GM23248 (cell line): ENCODE data around the gene ARL3. TPM values are rescaled to one million over a fixed set of nuclear protein-coding genes. Genes with fewer than 3 reads are reported as not detected.
A peak's percentile ranks its signal among the peaks of the same experiment; 100 is the strongest.

Experiments used
- DNase-seq: peaks from one replicate; pipeline ENCODE4 v3.0.0-alpha.2; 2015
- H2AFZ ChIP-seq: fragments of 200-600 bp; sonication (generic); 2 replicates; pipeline ENCODE4 v1.6.1; 2016; ENCODE audit warnings: antibody characterized with exemption
- H3F3A ChIP-seq: fragments of 200-600 bp; sonication (generic); 2 replicates; pipeline ENCODE4 v1.6.1; 2016; ENCODE audit warnings: mild to moderate bottlenecking, antibody characterized with exemption, mixed run types; ENCODE audit not compliant: insufficient read depth
- H3K27ac ChIP-seq: fragments of 200-600 bp; sonication (generic); 2 replicates; pipeline ENCODE4 v1.5.1; 2016; ENCODE audit warnings: mild to moderate bottlenecking
- H3K27me3 ChIP-seq: fragments of 200-600 bp; sonication (generic); replicated peaks from 2 replicates; pipeline ENCODE4 v1.6.1; 2016; ENCODE audit warnings: mild to moderate bottlenecking; ENCODE audit not compliant: insufficient read depth
- H3K36me3 ChIP-seq: fragments of 200-600 bp; sonication (generic); 2 replicates; pipeline ENCODE4 v1.6.1; 2016; ENCODE audit warnings: low read depth, mild to moderate bottlenecking
- H3K4me1 ChIP-seq: fragments of 200-600 bp; sonication (generic); 2 replicates; pipeline ENCODE4 v1.6.1; 2016; ENCODE audit warnings: mild to moderate bottlenecking; ENCODE audit not compliant: insufficient read depth
- H3K4me2 ChIP-seq: fragments of 200-600 bp; sonication (generic); one replicate; pipeline ENCODE4 v1.6.1; 2016; ENCODE audit warnings: mild to moderate bottlenecking; ENCODE audit not compliant: unreplicated experiment
- H3K4me3 ChIP-seq: fragments of 200-600 bp; sonication (generic); 2 replicates; pipeline ENCODE4 v1.5.1; 2016; ENCODE audit warnings: mild to moderate bottlenecking
- H3K79me2 ChIP-seq: fragments of 200-600 bp; sonication (generic); 2 replicates; pipeline ENCODE4 v1.6.1; 2016; ENCODE audit warnings: mild to moderate bottlenecking; ENCODE audit not compliant: insufficient read depth
- H3K9ac ChIP-seq: fragments of 200-600 bp; sonication (generic); 2 replicates; pipeline ENCODE4 v1.6.1; 2016; ENCODE audit warnings: mild to moderate bottlenecking
- H3K9me2 ChIP-seq: fragments of 200-600 bp; sonication (generic); 2 replicates; pipeline ENCODE4 v1.6.1; 2016; ENCODE audit warnings: mixed run types, mild to moderate bottlenecking, moderate library complexity; ENCODE audit not compliant: insufficient read depth
- H3K9me3 ChIP-seq: fragments of 200-600 bp; sonication (generic); one replicate; pipeline ENCODE4 v1.6.1; 2017; ENCODE audit warnings: low read depth
- H4K20me1 ChIP-seq: fragments of 200-600 bp; sonication (generic); 2 replicates; pipeline ENCODE4 v1.6.0; 2016; ENCODE audit not compliant: insufficient read depth
- EZH2 ChIP-seq: fragments of 200-600 bp; sonication (generic); IDR thresholded peaks from 2 replicates; pipeline ENCODE4 v1.6.1; 2018; ENCODE audit warnings: antibody characterized with exemption, mild to moderate bottlenecking; ENCODE audit not compliant: insufficient read depth, poor library complexity, severe bottlenecking
- EZH2phosphoT487 ChIP-seq: fragments of 200-600 bp; sonication (generic); IDR thresholded peaks from 2 replicates; pipeline ENCODE4 v1.6.1; 2018; ENCODE audit warnings: antibody characterized with exemption, moderate library complexity, mild to moderate bottlenecking, low read depth; ENCODE audit not compliant: insufficient read depth
- WGBS, 2 experiments: methylation state at CpG; one replicate each; pipeline ENCODE4 v1.1.6; 2015 to 2017; ENCODE audit warnings: low lambda C conversion rate in 2 of 2, low coverage in 1 of 2; ENCODE audit errors: missing lambda C conversion rate in 2 of 2; 5-methylcytosine and 5-hydroxymethylcytosine counted together
- in situ Hi-C: fragments of 300-500 bp; cut with MboI; formaldehyde crosslinking; loops from 2 replicates; pipeline ENCODE4 v1.15.0; 2020
- polyA plus RNA-seq: library from polyadenylated mRNA; unstranded; fragments of >200 nt; fragmentation: Nextera tagmentation; extraction: Ambion mirVana; gene quantifications from 2 replicates; pipeline ENCODE4 v1.2.1, GENCODE V29; 2016
- total RNA-seq: library from RNA; depleted of rRNA; stranded (reverse); fragments of >200 nt; shearing (Covaris generic); gene quantifications from 2 replicates; pipeline ENCODE4 v1.2.3, GENCODE V29; 2014

Gene ARL3
- total and polyA plus RNA-seq, 2 experiments from 2014 or later, result 3.8 to 24.1 TPM

DNA sequence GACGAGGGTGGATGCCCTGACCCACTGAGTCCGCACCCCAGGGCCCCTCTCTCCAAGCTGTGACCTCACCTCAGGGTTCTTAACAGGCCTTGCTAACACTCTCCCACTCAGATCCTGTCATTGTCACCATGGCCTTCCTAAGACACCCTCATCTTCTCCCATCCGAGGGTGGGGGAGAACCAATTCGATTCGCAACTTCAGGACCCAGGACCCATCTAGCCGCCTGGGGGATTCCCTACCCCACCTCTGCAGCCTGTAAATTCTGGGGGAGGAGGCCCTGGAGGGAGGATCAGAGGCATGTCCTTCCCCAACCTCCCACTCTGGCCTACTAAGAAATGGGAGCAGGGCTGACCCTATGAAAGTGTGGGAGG lies 52.6 kb downstream of the ARL3 start:
- WGBS, 2 experiments, result 37 to 44% methylated on average over 5 to 6 of the region's 6 CpGs
- H3K4me3 ChIP-seq, result no peak overlapping the region
- TF ChIP-seq EZH2phosphoT487 (no peak), EZH2 (no peak)
- no peaks in the 10 kb centered on the region for H4K20me1 ChIP-seq
- H3K4me1 ChIP-seq, result peaks cover 10% of the 10 kb centered on the region; the same call in 1 of the 2 replicates
- H3K9me3 ChIP-seq, result no peaks in the 10 kb centered on the region
- H3K36me3 ChIP-seq, result peaks cover 4% of the 10 kb centered on the region; the same call in 1 of the 2 replicates
- H3K9ac ChIP-seq, result no peak overlapping the region
- in situ Hi-C loops, result no loop called here
- H3F3A ChIP-seq, result no peaks in the 10 kb centered on the region
- DNase-seq, result peak; percentile 14
- no peaks in the 10 kb centered on the region for H3K27me3 ChIP-seq
- H3K4me2 ChIP-seq, result no peak overlapping the region
- peaks cover 9% of the 10 kb centered on the region; the same call in 1 of the 2 replicates for H3K79me2 ChIP-seq
- no peak overlapping the region for H3K27ac ChIP-seq
- no peaks in the 10 kb centered on the region for H3K9me2 ChIP-seq
- H2AFZ ChIP-seq, result no peak overlapping the region

DNA sequence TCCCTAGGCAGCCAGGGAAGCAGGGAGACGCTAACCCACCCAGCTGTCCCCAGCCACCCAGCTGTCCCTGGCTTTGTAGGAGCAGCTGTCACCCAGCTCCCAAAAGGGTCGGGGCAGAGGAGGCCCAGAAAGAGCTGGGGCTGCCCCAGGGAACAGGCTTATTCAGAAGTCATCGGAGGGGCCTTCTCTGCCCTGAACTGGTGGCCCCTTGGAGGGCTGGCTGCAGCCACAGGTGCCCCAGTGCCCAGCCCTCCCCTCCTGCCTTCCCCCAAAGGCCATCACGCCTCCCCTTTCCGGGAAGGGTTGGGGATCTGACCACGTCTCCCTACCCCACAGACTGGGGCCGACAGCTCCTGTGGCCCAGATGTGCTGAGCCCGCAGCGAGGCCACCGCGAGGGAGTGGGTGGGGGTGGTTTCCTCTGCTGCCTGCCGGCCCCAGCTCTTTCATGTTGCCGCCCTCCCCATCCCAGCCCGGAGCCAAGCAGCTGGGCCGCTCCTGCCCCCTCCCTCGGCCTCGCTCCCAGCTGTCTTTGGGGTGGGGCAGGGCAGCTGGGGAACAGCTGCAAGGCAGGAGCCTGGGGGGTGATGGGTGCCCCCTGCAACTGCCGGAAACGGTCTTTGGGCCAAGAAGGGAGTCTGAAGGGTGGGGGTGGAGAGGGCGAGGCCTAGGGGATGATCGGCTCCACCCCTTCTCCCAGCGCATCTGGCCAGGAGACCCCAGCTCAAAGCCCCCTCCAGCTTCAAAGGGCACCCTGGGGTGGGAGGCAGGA lies 53.1 kb downstream of the ARL3 start:
- in situ Hi-C loops, result no loop called here
- no peak overlapping the region for H3K4me2 ChIP-seq

DNA sequence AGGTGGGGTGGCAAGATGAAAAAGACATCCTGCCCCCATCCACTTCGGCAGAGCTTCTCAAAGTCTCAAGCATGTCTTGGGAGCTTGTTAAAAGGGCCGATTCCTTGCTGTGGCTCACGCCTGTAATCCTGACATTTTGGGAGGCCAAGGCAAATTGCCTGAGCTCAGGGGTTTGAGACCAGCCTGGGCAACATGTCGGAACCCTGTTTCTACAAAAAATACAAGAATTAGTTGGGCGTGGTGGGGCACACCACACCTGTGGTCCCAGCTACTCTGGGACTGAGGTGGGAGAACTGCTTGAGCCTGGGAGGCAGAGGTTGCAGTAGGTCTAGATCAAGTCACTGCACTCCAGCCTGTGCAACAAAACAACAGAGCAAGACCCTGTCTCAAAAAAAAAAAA lies 55.4 kb downstream of the ARL3 start:
- H3K27me3 ChIP-seq, result no peaks in the 10 kb centered on the region
- peaks cover 10% of the 10 kb centered on the region; the same call in 1 of the 2 replicates for H3K4me1 ChIP-seq
- no peak overlapping the region for H3K27ac ChIP-seq
- H3K4me3 ChIP-seq, result no peak overlapping the region
- H3K9ac ChIP-seq, result no peak overlapping the region
- no peak for DNase-seq
- TF ChIP-seq EZH2phosphoT487, result no peak
- no peak for TF ChIP-seq EZH2
- no peaks in the 10 kb centered on the region for H3F3A ChIP-seq
- in situ Hi-C loops, result no loop called here
- H3K4me2 ChIP-seq, result no peak overlapping the region
- no peaks in the 10 kb centered on the region for H3K9me2 ChIP-seq
- peaks cover 15% of the 10 kb centered on the region for H3K36me3 ChIP-seq
- 0 out of 2 replicates have a peak, but pooled peaks cover 10% of the 10 kb centered on the region for H4K20me1 ChIP-seq
- peaks cover 34% of the 10 kb centered on the region for H3K79me2 ChIP-seq
- WGBS, 2 experiments, result 79 to 88% methylated on average over 5 of the region's 5 CpGs
- no peaks in the 10 kb centered on the region for H3K9me3 ChIP-seq
- no peak overlapping the region for H2AFZ ChIP-seq

More for the DNA sequence above, 53.1 kb downstream of the ARL3 start:
- Histone ChIP-seq H3K9me2 (no peaks in the 10 kb centered on the region), H2AFZ (no peak overlapping the region), H3K79me2 (peaks cover 12% of the 10 kb centered on the region), H3K4me3 (no peak overlapping the region), H3F3A (no peaks in the 10 kb centered on the region), H3K9ac (no peak overlapping the region), H4K20me1 (no peaks in the 10 kb centered on the region), H3K4me1 (peaks cover 10% of the 10 kb centered on the region; the same call in 1 of the 2 replicates), H3K27ac (no peak overlapping the region), H3K27me3 (no peaks in the 10 kb centered on the region), H3K36me3 (peaks cover 4% of the 10 kb centered on the region; the same call in 1 of the 2 replicates), H3K9me3 (no peaks in the 10 kb centered on the region)
- peak; percentile 68 for DNase-seq
- no peak for TF ChIP-seq EZH2
- TF ChIP-seq EZH2phosphoT487, result no peak
- 8 to 13% methylated on average over 16 to 21 of the region's 22 CpGs for WGBS, 2 experiments

DNA sequence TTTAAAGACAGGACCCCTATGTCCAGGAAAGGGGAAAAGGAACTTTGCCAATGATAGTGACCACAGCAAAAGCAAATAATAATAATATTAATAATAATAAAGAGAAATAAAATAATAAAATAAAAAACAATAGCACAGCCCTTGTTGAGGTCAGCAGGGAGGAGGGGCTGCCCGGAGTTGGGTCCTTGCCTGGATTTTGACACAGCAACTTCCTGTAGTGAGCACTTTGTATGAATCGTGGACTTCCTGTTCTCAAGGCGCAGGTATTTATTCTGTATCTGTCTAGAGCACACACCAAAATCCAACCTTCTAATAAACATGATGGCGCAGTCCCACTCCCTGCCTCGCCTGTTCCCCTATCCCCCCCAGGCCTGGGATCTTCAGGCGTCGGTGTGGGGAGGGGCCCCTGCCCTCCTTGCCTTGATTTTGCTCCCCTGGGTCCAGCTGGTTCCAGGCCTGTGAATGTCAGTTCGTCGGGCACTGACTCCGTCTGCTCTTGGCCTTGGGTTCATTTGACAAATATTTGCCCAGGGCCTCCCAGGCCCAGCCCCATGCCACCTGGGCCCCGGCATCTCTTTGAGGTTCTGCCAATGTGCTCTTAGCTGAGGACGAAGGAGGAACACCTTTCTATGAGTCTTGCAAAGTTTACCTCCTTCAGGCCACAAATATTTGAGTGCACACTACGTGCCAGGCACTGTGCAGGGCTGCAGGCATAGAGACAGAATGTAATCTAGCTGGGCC lies 56.0 kb downstream of the ARL3 start:
- TF ChIP-seq EZH2 (no peak), EZH2phosphoT487 (no peak)
- Histone ChIP-seq H3K4me2 (no peak overlapping the region), H4K20me1 (0 out of 2 replicates have a peak, but pooled peaks cover 10% of the 10 kb centered on the region), H2AFZ (no peak overlapping the region), H3K4me3 (no peak overlapping the region), H3K9ac (no peak overlapping the region), H3K9me2 (no peaks in the 10 kb centered on the region), H3K79me2 (peaks cover 41% of the 10 kb centered on the region), H3K4me1 (peaks cover 10% of the 10 kb centered on the region; the same call in 1 of the 2 replicates), H3K36me3 (peaks cover 21% of the 10 kb centered on the region), H3F3A (0 out of 2 replicates have a peak, but pooled peaks cover under 1% of the 10 kb centered on the region), H3K9me3 (no peaks in the 10 kb centered on the region), H3K27me3 (no peaks in the 10 kb centered on the region), H3K27ac (no peak overlapping the region)
- in situ Hi-C loops, result no loop called here
- WGBS, 2 experiments, result 73 to 78% methylated on average over 13 of the region's 13 CpGs
- no peak for DNase-seq
